Epithelial cell of prostate (primary cell): ENCODE measurements around the gene ANO9.

Source experiments
- DNase-seq: peaks from one replicate; pipeline ENCODE4 v3.0.0-alpha.2; 2011; ENCODE audit warnings: low read depth, low spot score
- H3K27ac ChIP-seq: fragments of 450-650 bp; 2 replicates; pipeline ENCODE4 v1.5.1; 2017; ENCODE audit warnings: mild to moderate bottlenecking

Gene ANO9

GRCh38 chr11:375065-376025 lies 66.5 kb downstream of the ANO9 start:
- no peak overlapping the region for H3K27ac ChIP-seq
- no peak for DNase-seq

- DNase-seq: no peak
- no peak overlapping the region for H3K27ac ChIP-seq
Observed at GRCh38 chr11:373716-374551, 67.9 kb downstream of the ANO9 start.

GRCh38 chr11:372809-373715 lies 68.7 kb downstream of the ANO9 start:
- no peak for DNase-seq
- no peak overlapping the region for H3K27ac ChIP-seq

- DNase-seq: no peak
- no peak overlapping the region for H3K27ac ChIP-seq
Observed at GRCh38 chr11:371716-372590, 69.9 kb downstream of the ANO9 start.

- DNase-seq: no peak
- H3K27ac ChIP-seq: no peak overlapping the region
Observed at GRCh38 chr11:371051-371450, 70.8 kb downstream of the ANO9 start.

- no peak for DNase-seq
- no peak overlapping the region for H3K27ac ChIP-seq
Observed at GRCh38 chr11:370070-370941, 71.5 kb downstream of the ANO9 start.

- no peak for DNase-seq
- no peak within 1 kb of the TSS for H3K27ac ChIP-seq
Observed at GRCh38 chr11:369336-370018, 72.3 kb downstream of the ANO9 start, which contains the start of gene B4GALNT4. TSS of gene B4GALNT4 (plus strand) at chr11:369499. CDS start at chr11:369804, 305 bp downstream.

GRCh38 chr11:368414-369335 lies 73.1 kb downstream of the ANO9 start:
- no peak for DNase-seq
- H3K27ac ChIP-seq: no peak overlapping the region

GRCh38 chr11:367956-368413 lies 73.8 kb downstream of the ANO9 start:
- DNase-seq: no peak
- no peak overlapping the region for H3K27ac ChIP-seq
